A673 (cell line): Measurements from ENCODE around the gene C20orf144. TPM values are rescaled to one million over a fixed set of nuclear protein-coding genes. Genes with fewer than 3 reads are reported as not detected.

Experiments used
- BruUV-seq: library from RNA; stranded (reverse); fragments of 400-500 nt; replicated peaks from 2 replicates; lab custom pipeline; 2021; lab: Mats Ljungman, UMichigan
- CTCF ChIA-PET: fragments of 300-600 bp; sonication (Branson Sonifier 250); formaldehyde crosslinking; loops from one replicate; lab custom pipeline; 2022; ENCODE audit warnings: antibody characterized with exemption; lab: Charles Lee
- POLR2A ChIA-PET: fragments of 300-600 bp; sonication (Branson Sonifier 250); formaldehyde crosslinking; loops from one replicate; lab custom pipeline; 2022; ENCODE audit warnings: antibody characterized with exemption; ENCODE audit not compliant: low non-redundant PET; lab: Charles Lee
- DNase-seq: peaks from one replicate; pipeline ENCODE4 v3.0.0-alpha.2; 2015; ENCODE audit warnings: low spot score
- H3K27ac ChIP-seq: fragments of 200-600 bp; sonication (generic); 2 replicates; pipeline ENCODE4 v1.5.1; 2016; ENCODE audit warnings: mixed run types, low read depth, mild to moderate bottlenecking, mixed read lengths, antibody characterized with exemption, low read length; ENCODE audit not compliant: poor library complexity, severe bottlenecking
- H3K27me3 ChIP-seq: fragments of 200-600 bp; sonication (generic); replicated peaks from 2 replicates; pipeline ENCODE4 v1.6.1; 2017; ENCODE audit warnings: mixed run types, low read depth, mild to moderate bottlenecking, mixed read lengths, antibody characterized with exemption, low read length; ENCODE audit not compliant: insufficient read depth, poor library complexity
- H3K36me3 ChIP-seq: fragments of 200-600 bp; sonication (generic); 2 replicates; pipeline ENCODE4 v1.6.1; 2016; ENCODE audit warnings: mixed run types, mild to moderate bottlenecking, mixed read lengths, antibody characterized with exemption, low read length; ENCODE audit not compliant: insufficient read depth, poor library complexity, severe bottlenecking
- H3K4me1 ChIP-seq: fragments of 200-600 bp; sonication (generic); 2 replicates; pipeline ENCODE4 v1.6.1; 2017; ENCODE audit warnings: mixed run types, mild to moderate bottlenecking, mixed read lengths, antibody characterized with exemption, low read length; ENCODE audit not compliant: insufficient read depth, poor library complexity, severe bottlenecking
- H3K4me3 ChIP-seq: fragments of 200-600 bp; sonication (generic); 2 replicates; pipeline ENCODE4 v1.5.1; 2016; ENCODE audit warnings: low read depth, mixed run types, mild to moderate bottlenecking, mixed read lengths, low read length; ENCODE audit not compliant: poor library complexity, severe bottlenecking
- H3K9me3 ChIP-seq: fragments of 200-600 bp; sonication (generic); 2 replicates; pipeline ENCODE4 v1.6.1; 2016; ENCODE audit warnings: mixed run types, low read depth, mild to moderate bottlenecking, mixed read lengths, antibody characterized with exemption, low read length; ENCODE audit not compliant: poor library complexity, severe bottlenecking
- CTCF ChIP-seq: fragments of 300-800, 200-600 bp; sonication (generic); conservative IDR thresholded peaks from 2 replicates; pipeline ENCODE4 v1.5.1; 2017; ENCODE audit warnings: low read depth, mild to moderate bottlenecking, antibody characterized with exemption, low read length, moderate library complexity, mixed read lengths
- EZH2 ChIP-seq: fragments of 200-600 bp; sonication (generic); IDR thresholded peaks from 2 replicates; pipeline ENCODE4 v1.6.1; 2017; ENCODE audit warnings: borderline replicate concordance, low read depth, mild to moderate bottlenecking, mixed read lengths, antibody characterized with exemption, low read length; ENCODE audit not compliant: poor library complexity, severe bottlenecking
- intact Hi-C: fragments of 100-400 bp; cut with micrococcal nuclease; formaldehyde crosslinking; loops from one replicate; pipeline ENCODE4 v1.10.0; 2022; ENCODE audit not compliant: unreplicated experiment
- total RNA-seq: library from RNA; stranded (reverse); gene quantifications from 2 replicates; pipeline ENCODE4 v1.2.3, GENCODE V29; 2021

C20orf144 gene
- total RNA-seq, 1 experiment from 2014 or later = 0.13 TPM

DNA sequence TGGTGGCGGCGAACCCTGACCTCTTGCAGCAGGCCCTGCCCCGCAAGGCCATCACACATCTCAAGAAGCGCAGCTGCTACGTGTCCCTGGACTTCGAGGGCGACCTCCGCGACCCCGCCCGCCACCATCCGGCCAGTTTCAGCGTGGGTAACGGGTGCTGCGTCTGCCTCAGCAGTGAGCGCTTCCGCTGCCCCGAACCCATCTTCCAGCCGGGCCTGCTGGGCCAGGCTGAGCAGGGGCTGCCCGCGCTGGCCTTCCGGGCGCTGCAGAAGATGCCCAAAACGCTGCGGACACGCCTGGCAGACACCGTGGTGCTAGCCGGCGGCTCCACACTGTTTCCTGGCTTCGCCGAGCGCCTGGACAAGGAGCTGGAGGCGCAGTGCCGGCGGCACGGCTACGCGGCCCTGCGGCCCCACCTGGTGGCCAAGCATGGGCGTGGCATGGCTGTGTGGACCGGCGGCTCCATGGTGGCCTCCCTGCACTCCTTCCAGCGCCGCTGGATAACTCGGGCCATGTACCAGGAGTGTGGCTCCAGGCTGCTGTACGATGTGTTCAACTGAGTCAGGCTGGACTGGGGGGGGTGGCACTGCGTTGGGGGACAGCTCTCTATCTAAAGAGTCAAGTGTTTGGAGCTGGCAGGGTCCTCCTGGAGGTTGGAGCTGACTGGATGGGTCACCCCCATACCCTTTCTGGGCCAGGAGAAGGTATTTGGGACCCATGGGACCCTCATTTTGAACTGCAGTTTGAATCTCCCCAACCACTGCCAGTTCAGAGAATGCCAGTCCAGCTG, 5.7 kb downstream of the C20orf144 start:
- H3K9me3 ChIP-seq = no peaks in the 10 kb centered on the region
- H3K36me3 ChIP-seq = peaks cover 16% of the 10 kb centered on the region
- BruUV-seq = no TSS peak
- H3K27ac ChIP-seq = peak overlapping the region; percentile 29
- no peak for TF ChIP-seq EZH2
- TF ChIP-seq CTCF = peak; percentile 94
- DNase-seq = peak; percentile 88
- intact Hi-C loops = loop anchor here (5.0 kb wide), 1 partner anchor 459 kb away; no protein-coding TSS in a partner anchor
- peak overlapping the region; percentile 48 for H3K4me3 ChIP-seq
- no peaks in the 10 kb centered on the region for H3K27me3 ChIP-seq
- peaks cover 43% of the 10 kb centered on the region for H3K4me1 ChIP-seq
- POLR2A ChIA-PET = interaction anchor here (0.6 kb wide), 2 partner anchors 139 to 217 kb away, joined by 3 to 4 read pairs; no protein-coding TSS in a partner anchor
- CTCF ChIA-PET = interaction anchor here (0.5 to 1.1 kb wide), 4 partner anchors 152 to 1147 kb away, joined by 3 to 6 read pairs (median 4); no protein-coding TSS in a partner anchor

DNA sequence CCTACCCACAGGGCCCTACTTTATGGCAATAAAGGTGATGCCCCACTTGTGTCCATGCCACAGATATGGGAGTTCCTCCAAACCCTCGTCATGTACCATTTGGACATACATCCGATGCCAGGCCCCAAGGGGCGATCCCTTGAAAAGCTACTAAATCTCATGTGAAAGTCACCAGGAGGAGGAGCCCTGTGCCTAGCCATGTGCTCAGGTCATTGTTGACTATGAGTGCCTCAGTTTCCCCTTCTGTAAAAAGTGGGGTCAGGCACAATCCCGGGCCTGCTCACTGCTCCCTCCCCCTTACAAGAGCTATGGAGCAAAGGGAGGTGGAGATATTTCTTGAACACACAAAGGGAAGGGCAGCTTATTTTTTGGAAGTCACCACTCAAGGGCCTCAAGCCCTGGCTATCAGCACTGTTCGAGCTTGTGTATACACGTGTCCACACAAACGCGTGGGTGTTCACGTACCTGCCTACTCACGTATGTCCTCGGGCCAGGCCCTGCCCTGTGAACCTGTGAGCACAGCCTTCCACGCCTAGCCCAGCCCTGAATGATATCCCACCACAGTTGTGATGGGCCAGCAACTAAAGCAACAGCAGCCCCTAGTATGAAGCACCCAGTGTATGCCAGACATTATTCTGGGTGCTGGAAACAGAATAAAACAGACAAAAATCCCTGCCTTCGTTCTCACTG, 6.5 kb downstream of the C20orf144 start:
- H3K4me3 ChIP-seq = no peak overlapping the region
- ChIA-PET POLR2A (interaction anchor here (0.6 kb wide), 2 partner anchors 140 to 218 kb away, joined by 3 to 4 read pairs; no protein-coding TSS in a partner anchor), CTCF (interaction anchor here (0.5 to 0.9 kb wide), 2 partner anchors 153 to 211 kb away, joined by 3 to 6 read pairs; no protein-coding TSS in a partner anchor)
- no peaks in the 10 kb centered on the region for H3K9me3 ChIP-seq
- BruUV-seq = no TSS peak
- no peak for TF ChIP-seq EZH2
- no peak for TF ChIP-seq CTCF
- H3K4me1 ChIP-seq = peaks cover 43% of the 10 kb centered on the region
- intact Hi-C loops = loop anchor here (5.0 kb wide), 1 partner anchor 459 kb away; no protein-coding TSS in a partner anchor
- peaks cover 16% of the 10 kb centered on the region for H3K36me3 ChIP-seq
- H3K27me3 ChIP-seq = no peaks in the 10 kb centered on the region
- no peak overlapping the region for H3K27ac ChIP-seq
- no peak for DNase-seq

- H3K4me3 ChIP-seq = no peak overlapping the region
- no peak overlapping the region for H3K27ac ChIP-seq
- DNase-seq = no peak
- no TSS peak for BruUV-seq
- no peak for TF ChIP-seq EZH2
- TF ChIP-seq CTCF = no peak
- peaks cover 37% of the 10 kb centered on the region for H3K4me1 ChIP-seq
- intact Hi-C loops = loop anchor here (5.0 kb wide), 1 partner anchor 458 kb away; no protein-coding TSS in a partner anchor
- ChIA-PET CTCF (no interaction called here), POLR2A (no interaction called here)
- H3K27me3 ChIP-seq = no peaks in the 10 kb centered on the region
- no peaks in the 10 kb centered on the region for H3K9me3 ChIP-seq
- peaks cover 16% of the 10 kb centered on the region for H3K36me3 ChIP-seq
Measured at GRCh38 chr20:33669224-33669623, 7.1 kb downstream of the C20orf144 start.
